DOHH2 (cell line): ENCODE results near the gene TMEM115.

Source experiments
- CTCF ChIP-seq: fragments of 200-600 bp; sonication (generic); IDR thresholded peaks from one replicate; pipeline ENCODE4 v1.5.1; 2014; ENCODE audit warnings: antibody characterized with exemption, mild to moderate bottlenecking, low read depth, low read length; ENCODE audit not compliant: poor library complexity, severe bottlenecking
- EZH2phosphoT487 ChIP-seq: fragments of 200-600 bp; sonication (generic); IDR thresholded peaks from 2 replicates; pipeline ENCODE4 v1.6.1; 2017; ENCODE audit warnings: borderline replicate concordance, mild to moderate bottlenecking, antibody characterized with exemption, low read length, moderate library complexity, mixed read lengths

- peak; percentile 44 for TF ChIP-seq CTCF
- TF ChIP-seq EZH2phosphoT487 = no peak
These were observed 28.8 kb upstream of the TMEM115 start for GRCh38 chr3:50388016-50388719.
